Measurements from ENCODE around the gene BPIFB2.
"Not testable (repeated sequence)": the region's sequence is repeated elsewhere in the genome, so short reads cannot be mapped to it uniquely, and the experiment has no call there.

BPIFB2 gene, protein sequence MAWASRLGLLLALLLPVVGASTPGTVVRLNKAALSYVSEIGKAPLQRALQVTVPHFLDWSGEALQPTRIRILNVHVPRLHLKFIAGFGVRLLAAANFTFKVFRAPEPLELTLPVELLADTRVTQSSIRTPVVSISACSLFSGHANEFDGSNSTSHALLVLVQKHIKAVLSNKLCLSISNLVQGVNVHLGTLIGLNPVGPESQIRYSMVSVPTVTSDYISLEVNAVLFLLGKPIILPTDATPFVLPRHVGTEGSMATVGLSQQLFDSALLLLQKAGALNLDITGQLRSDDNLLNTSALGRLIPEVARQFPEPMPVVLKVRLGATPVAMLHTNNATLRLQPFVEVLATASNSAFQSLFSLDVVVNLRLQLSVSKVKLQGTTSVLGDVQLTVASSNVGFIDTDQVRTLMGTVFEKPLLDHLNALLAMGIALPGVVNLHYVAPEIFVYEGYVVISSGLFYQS

DNA sequence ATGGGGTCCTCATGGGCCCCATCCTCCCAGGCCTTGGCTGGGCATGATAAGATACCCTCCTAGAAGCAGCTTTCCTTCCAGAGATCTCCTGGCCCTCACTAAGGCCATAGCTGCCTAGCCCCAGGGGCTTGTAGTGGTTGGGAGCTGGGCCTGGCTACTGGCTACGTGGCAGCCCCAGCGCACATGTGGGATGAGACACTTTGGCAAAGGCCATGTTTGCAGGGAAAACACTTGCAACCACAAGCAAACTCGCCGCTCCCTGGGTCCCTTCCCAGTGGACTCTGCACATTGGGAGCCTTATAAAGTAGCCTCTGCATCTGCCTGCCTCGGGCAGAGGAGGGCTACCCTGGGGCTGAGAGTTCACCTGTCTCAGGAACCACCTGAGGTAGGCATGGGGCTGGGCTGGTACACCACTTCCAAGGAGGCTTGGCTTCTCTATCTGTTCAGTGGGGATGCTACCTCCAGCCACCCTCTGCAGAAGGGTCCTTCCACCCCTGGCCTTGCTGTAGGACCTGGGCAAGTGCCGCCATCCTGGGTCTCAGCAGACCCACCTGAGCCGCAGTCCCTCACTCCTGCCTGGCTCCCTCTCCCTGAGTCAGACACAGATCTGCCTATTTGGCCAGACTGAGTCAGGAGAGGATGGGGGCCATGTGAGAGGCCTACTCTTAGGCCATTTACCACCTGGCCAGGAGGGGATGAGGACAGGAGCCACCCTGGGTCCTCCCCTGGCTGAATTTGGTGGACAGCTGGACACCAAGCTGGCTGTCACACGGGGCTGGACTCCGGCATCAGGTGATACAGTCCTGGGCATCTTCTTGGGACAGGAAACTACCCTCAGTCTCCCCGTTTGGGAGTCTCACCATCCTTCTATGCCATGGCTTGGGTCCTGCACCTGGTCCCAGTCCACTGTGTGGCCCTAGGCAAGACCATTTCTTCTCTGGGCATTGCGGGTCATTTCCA, at the start of gene BPIFB2:
Gene BPIFB2, plus strand, starts transcription at position 329 of the 960 bp plus-strand sequence. CDS start 871 bp downstream, outside the sequence.
- DNase-seq, result no peak

DNA sequence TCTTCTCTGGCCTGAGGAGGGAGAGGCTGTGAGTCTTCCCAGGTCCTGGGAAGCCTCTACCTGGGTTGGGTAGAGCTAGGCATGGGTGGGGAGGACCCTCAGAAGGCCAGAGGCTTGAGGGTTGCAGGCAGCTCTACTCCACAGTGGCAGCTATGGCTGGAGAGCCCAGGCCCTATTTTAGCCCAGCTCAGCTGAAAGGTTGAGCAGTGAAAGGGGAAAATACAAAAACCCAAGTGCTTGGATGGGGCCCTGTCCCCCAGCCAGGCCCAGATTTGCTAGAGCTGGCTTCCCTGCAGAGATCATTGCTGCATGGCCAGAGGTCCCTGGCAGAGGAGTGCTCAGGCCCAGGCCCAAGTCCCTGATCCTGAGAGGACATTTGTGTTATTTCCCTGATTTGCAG, 48.9 kb upstream of the BPIFB2 start:
- DNase-seq, result no peak

DNA sequence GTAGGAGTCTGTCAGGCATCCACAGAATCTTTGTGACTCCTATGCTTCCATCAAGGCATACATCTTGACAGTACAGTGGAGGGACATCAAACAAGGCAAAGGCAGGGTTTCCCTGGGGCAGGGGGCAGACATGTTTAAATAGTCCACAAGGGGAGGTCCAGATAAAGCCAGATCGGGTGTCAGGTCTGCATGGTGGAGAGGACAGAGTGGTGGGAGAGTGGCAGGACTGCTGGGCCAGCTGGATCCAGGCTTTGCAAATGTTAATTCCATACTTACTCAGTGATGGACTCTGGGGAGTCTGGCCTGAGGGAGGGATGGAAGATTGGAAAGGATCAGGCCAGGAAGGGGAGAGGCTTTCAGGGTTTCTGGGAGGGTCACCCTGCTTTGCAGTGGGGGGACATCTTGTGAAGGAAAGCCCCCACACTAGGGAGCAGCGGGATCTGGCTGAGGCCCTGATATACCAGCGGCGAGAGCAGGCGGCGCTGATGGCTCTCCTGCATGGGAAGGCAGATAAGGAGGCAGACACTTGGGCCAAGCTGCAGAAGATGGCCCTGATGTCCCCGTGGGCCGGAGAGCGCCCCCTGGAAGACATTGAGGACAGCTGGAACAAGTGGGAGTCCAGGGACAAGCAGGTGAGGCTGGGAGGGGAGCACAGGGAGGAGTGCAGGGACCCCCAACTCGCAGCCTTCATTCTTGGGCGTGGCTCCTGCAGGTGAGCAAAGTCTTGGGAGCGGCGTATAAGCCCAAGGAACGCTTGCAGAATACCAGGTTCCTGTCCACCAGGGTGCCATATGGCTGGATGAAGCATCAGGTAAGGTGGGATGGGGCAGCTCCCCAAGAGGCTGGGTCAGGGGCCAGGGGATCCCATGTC, 47.9 kb upstream of the BPIFB2 start:
- no peak for DNase-seq

DNA sequence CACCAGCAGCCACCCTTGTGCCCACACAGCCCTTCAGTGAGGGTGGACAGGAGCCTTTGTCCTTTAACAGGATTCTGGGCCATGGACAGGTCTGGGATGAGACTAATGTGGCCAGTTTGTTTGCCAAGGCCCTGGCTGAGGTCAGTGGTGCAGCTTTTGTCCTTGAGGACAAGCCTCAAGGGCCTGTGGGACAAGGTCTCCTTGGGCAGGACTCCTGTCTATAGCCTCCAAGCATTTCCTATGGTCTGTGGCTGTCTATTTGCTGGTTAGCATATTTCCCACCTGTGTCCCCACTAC, 47.3 kb upstream of the BPIFB2 start:
- no peak for DNase-seq

DNA sequence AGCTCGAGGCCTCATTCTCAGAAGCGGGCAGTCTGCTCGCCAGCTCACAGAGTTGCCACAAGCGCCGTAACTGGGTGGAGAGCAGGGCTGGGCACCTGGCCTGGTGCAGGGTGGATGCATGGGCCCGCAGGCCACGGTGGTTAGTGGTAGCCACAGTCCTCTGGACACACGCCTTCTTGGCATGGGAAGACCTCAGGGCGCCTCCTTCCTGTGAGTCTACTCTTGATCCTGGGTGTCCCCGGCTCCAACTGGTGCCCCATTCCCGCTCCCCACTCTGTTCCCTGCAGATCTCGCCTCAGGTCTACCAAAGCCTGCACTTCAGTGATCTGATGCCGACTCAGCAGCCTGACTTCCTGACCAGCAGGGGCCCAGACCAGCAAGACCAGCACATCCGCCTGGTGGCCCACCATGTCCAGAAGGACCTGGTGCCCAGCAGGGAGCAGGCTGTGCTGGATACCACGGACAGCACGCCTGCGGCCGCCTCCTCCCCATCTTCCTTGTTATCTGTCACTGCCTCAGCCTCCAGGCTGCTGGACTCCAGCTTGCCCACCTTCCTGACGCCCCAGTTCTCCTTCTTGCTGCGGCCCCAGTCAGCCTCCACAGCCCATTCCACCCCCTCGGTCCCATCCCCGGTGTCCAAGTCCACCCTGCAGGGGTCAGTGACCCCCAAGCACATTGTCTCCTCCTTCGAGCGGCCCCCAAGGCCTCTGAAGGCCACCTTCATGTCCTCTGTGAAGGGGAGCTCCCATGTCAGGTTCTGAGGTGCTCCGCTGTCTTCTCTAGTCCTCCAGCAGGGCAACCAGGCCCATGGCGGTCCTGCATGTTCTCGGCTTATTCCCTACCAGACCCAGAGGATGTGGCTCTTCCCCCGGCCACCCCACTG, 46.4 kb upstream of the BPIFB2 start:
- DNase-seq, result no peak

DNA sequence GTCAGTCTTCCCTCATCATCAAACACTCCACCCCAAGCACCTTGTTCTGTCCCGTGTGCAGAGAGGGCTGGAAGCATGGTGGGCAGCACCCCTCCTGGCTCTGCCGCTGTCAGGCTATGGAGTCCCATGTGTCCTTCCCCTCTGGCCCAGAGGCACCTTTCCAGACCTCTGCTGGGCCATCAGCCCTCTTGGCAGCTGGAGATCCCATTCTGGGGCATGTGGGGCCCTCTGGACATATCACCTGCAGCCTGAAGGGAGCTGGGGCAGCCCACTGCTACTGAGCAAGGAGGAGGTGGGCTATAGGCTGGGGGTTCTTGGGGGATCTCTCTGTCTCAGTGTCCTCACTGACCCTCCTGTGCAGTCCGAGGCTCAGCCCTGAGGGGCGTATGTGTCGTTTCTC, 45.5 kb upstream of the BPIFB2 start:
- DNase-seq, result no peak

DNA sequence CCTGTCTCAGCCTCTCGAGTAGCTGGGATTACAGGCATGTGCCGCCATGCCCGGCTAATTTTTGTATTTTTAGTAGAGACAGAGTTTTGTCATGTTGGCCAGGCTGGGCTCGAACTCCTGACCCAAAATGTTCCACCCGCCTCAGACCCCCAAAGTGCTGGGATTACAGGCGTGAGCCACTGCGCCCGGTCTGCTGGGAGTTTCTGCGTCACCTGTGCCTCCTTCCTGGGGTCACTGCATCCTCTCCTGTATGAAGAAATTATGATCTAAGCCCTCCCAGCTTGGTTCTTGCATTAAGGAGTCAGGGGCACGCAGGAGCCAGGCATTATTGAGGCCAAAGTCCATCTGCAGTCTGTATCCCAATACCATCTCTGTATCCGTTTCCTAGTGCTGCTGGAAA, 44.9 kb upstream of the BPIFB2 start:
- not testable (repeated sequence) for DNase-seq

DNA sequence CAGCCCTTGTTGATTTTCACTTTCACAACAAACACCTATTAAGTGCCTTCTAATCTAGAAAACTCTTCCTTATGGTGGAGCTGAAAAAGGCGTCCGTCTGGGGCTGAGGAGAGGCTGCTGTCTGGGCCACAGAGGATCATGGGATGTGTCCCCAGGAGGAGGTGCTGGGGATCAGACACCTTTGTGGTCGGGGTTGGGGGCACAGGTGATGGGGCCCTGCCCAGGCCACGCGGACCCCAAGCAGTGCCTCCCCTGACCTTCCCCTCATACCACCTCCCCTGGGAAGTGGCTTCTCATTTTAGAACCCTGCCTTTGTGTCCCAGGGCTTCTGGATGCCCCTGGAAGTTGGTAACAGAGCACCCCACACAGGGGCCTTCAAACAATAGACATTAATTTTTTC, 44.3 kb upstream of the BPIFB2 start:
- DNase-seq, result no peak

DNA sequence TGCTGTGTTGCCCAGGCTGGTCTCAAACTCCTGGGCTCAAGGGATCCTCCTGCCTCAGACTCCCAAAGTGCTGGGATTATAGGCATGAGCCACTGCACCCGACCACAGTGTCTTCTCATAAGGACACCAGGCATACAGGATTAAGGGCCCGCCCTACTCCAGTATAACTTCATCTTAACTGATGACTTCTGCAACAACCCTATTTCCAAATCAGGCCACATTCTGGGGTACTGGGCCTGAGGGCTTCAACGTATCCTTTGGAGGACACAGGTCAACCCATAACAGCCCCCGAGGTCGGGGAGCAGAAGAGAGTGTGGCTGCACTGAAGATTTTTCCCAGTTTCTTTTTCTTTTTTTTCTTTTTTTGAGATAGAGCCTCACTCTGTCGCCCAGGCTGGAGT, 42.9 kb upstream of the BPIFB2 start:
- no peak for DNase-seq

DNA sequence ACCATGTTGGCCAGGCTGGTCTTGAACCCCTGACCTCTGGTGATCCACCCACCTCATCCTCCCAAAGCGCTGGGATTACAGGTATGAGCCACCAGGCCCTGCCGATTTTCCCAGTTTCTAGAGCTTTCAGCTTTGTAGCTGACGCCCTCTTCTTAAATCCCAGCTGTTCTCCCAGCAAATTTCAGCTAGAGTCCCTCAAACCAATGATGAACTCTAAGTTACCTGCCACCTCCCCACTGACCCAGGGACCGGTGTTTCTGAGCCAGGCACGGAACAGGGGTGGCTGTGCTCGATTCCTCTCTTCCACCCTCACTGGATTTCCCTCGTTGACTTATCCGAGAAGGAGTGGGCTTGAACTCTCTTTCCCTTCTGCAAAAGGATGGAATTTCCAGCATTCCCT, 42.4 kb upstream of the BPIFB2 start:
- no peak for DNase-seq

DNA sequence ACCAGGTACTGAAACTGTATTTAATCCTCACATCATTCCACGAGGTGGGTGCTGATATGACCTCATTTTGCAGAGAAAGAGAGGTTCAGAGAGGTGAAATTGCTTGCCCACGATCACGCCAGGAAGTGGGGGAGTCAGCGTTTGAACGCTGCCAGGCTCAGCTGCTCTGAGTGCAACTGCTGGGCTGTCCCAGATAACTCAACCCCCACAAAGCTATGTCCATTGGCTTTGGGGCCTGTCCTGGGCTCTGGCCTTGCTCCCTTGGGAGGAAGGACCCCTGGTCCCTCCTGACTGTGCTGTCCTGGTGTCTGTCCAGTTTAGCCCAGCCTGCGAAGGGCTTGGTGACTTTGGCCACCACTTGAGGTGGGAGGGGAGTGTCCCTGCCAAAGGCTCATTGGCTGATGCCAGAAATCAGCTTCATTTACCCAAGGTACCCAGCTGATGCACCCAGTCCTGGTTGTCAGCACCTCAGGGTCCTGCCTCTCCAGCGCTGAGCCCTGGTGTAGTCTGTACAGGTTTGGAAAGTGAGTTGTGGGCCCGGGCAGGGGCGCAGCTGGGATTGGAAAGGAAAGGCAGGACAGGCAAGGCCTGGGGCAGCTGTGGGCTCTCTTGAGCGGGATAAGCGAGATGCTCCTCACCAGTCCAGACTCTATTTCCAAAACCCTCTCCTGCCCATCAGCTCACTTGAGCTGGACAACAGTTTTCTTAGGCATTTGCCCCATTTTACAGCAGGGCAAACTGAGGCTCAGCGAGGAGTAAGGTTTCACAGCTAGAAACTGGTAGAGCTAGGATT, 41.7 kb upstream of the BPIFB2 start:
- no peak for DNase-seq

DNA sequence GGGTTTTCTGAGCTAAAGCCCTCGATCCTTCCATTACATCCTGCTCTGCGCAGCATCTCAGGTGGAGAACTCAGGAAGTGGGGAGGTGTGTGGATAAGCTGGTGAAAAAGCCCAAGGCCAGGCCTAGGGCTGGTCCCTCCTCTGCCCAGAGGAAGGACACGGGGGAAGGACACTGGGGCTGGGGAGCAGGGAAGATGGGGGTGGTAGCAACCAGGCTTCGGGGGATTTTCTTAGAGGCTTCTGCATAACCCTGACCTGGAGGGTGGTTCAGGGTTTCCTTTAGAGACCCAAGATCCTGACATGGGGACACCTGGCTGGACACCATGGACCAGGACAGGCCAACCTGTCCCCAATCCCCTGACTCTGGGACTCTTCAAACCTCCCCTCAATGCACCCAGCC, 41.1 kb upstream of the BPIFB2 start:
- no peak for DNase-seq

DNA sequence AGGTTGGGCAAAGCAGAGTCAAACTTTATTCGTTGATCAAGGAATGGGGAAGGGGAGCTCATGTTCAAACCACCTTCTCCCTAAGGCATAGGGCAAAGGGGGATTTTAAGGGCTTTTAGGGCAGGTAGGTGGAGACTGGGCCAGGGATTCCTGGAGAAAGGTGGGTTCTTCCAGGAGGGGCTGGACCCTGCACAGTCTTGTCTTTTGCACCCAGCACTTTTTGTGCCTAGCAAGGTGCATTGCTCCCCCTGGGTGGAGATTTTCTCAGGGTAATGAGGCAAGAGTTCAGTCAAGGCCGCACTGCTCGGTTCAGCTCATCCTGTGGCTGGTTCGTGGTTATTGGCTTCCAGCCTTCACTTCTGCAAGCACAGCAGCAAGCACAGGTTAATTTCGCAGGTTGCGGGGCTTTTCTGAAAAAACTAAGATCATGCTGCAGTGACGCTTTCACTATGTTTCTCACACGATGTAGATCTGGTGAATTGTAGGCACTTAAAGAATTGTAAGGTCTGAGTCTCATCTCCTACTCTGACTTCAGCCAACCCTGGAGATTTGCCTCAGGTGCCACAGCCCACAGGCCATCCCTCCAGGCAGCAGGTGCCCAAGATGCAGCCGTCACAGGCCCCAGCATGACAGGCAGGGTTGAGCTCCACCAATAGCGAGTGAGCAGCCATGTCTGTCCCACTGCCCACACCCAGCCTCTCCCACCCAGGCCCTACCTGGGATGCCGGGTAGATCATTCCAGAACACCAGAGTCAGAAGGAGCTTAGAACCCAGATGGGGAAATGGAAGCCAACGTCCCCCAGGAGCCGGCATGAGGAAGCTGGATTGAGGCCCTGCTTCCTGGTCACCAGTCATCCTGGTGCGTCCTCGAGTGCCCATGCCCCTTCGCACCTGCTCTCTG, 40.4 kb upstream of the BPIFB2 start:
- no peak for DNase-seq

DNA sequence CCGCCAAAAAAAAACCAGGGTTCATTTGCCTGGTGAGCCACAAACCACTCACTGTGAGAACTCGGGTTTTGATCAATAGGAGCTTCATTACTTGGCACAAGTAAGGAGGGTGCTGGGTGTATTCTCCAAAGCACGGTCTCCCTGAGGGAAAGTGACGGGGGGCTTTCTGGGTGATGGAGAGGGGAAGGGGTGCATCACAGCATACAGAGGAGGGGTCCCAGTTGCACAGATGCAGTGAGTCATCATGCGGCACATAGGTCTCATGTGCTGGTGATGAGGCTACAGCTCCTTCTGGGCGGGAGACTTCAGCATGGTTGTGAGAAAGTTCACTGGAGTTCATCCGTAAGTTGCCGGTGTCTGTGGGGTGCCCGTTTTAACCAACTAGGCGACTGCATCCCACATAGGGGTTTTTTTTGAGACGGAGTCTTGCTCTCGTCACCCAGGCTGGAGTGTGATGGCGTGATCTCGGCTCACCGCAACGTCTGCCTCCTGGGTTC, 39.5 kb upstream of the BPIFB2 start:
- DNase-seq, result no peak

DNA sequence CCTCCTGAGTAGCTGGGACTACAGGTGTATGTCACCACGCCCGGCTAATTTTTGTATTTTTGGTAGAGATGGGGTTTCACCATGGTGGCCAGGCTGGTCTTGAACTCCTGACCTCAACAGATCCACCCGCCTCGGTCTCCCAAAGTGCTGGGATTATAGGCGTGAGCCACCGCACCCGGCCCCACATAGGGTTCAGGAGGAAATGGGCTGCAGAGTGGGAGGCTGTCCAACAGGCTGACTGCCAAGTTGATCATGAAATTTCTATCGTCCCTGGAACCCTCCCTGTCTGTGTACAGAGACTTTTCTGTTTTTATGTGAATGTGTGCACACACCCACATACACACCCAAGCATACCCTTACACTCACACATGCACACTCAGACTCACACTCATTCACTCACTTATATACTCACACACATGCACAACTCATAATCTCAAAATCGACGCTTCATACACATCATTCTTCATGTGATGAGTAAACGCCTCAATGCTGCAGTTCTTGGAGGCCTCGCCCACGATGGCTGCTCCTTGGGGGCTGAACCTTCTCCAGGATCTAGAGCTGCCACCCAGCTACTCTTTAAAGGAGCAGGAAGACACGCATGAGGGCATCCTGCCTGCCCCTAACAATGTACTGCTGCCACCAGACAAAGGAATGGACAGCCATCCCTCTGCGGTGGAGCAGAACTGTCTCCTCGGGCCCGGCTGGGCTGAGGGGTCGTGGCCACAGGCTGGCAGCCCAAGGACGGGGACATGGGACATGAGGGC, 38.8 kb upstream of the BPIFB2 start:
- DNase-seq, result no peak

DNA sequence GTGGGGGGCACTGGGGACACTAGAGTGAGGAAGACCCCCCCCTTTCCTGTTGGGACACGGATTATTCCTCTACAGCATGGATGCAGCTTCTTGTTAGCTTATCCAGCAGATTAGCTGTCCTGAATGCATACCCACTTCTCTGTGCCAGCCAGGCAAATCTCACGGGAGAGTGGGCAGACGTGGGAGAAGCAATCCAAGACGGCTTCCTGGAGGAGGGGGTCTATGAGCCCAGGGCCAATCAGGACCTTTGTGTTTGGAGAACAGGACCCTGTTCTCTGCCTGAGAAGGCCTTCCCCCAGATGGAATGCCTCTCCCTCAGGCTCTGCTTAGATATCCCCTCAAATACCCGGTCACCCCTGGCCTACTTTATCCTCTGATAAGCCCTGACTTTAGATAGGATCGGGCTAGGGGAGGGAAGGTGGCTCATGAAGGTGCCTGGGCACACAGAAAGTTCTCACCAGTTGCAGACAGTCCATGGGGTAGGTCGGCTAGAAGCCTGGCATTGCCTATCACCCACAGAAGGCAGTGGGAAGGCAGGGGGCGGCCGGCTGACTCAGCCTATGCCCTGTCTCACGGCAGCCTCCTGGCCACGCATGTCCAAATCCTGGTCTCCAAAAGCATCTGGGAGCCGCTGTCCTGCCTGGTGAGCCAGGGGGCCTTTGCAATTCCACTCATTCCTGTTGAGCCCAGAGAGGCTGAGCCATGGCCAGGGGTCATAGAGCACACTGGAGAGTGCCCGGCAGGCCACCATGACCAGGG, 38.0 kb upstream of the BPIFB2 start:
- no peak for DNase-seq

DNA sequence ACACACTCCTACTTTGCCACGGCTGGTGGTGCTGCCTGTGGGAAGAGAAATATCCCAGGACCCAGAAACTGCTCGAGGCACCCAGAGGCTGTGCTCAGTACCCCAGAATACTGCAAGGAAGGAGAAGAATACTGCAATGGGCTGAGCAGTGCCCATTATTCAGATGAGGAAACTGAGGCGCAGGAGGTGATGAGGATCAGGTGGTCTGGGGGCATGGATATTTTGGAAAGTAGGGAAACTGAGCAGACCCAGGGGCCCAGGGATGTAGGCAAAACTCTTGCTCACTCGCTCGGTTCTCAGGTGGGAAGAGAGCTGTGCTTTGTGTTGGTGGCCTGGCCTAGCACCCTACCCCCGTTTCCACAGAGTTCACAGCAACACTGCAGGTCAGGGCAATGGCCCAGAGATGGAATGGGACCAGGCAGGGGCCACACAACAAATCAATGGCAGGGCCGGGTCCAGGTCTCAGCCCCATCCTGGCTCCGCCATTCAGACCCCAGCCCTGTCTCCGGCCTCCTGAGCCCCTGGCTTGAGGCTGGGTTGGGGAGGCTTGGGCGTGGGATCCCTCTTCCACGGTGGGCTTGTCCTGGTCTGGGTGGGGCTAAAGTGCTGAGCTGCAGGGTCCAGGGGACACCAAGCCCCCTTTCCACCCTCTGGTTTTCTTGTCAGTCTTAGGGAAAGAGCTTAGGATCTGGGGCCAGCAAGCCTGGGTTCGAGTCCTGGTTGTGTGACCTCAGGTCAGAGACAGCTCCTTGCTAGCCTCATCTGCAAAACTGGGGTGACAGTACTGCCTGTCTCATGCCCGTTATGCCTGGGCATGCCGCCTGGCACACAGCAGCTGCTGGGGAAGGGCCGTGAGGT, 37.2 kb upstream of the BPIFB2 start:
- DNase-seq, result no peak
